ENCODE results near the gene WASF2.

DNA sequence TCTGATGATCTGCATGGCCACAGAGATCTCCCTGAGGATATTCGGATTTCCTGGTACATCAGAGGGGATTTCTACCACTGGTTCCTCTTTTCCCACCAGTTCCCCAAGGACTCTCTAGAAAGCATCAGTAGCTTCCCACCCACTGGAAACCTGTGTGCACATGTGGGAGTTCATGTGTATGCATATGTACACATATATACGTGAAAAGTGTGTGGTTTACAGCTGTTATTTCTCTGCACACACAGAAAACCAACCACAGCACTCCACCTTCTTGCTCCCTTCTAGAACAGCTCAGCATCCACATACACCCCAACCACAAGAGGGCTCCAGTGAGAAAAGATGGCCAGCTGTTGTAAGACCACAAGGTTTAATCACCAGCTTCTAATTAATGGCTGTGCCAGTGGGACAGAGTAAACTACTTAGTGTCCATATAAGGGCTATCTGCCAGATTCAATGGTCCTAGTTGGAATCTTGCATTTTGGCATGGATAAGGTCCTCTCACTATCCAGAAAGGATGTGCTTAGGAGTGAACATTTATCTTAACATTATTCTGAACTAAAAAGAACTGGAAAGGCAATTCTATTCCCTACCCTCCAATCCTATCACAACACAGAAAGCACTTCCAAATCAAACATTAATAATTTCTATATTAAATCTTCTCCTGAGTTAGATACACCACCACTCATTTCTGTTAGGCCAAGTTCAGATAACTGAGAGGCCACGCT, 73.4 kb downstream of the WASF2 start:
- TF ChIP-seq, protein P1, sequence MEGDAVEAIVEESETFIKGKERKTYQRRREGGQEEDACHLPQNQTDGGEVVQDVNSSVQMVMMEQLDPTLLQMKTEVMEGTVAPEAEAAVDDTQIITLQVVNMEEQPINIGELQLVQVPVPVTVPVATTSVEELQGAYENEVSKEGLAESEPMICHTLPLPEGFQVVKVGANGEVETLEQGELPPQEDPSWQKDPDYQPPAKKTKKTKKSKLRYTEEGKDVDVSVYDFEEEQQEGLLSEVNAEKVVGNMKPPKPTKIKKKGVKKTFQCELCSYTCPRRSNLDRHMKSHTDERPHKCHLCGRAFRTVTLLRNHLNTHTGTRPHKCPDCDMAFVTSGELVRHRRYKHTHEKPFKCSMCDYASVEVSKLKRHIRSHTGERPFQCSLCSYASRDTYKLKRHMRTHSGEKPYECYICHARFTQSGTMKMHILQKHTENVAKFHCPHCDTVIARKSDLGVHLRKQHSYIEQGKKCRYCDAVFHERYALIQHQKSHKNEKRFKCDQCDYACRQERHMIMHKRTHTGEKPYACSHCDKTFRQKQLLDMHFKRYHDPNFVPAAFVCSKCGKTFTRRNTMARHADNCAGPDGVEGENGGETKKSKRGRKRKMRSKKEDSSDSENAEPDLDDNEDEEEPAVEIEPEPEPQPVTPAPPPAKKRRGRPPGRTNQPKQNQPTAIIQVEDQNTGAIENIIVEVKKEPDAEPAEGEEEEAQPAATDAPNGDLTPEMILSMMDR (IDR thresholded peaks at IDR 0.05), result peak; percentile 29 to 66 (median 41)
- no peak for TF ChIP-seq POLR2A (IDR thresholded peaks at IDR 0.05)

Data from breast epithelium (tissue), 3 donors.